ENCODE measurements around the gene FOXJ1.

GRCh38 chr17:76132574-76133338 lies 8.3 kb downstream of the FOXJ1 start:
- TF ChIP-seq JUN (IDR thresholded peaks at IDR 0.05; ENCODE audit: low read depth, low read length) (no peak), CTCF (IDR thresholded peaks at IDR 0.05; ENCODE audit: control extremely low read depth in 1 of 3, insufficient read depth in 1 of 3, low read depth in 1 of 3, low read length in 3 of 3) (peak in 2 of 3 experiments; percentile 2 to 3; a peak in 1 of 4 replicates), POLR2A (IDR thresholded peaks at IDR 0.05; ENCODE audit: control extremely low read depth in 1 of 2, low read depth in 2 of 2, low read length in 2 of 2) (no peak), EZH2 (IDR thresholded peaks at IDR 0.05; ENCODE audit: low read depth, low read length, severe bottlenecking) (no peak), RXRA (IDR thresholded peaks at IDR 0.05; ENCODE audit: insufficient read depth, low read depth, low read length) (no peak), TBP (IDR thresholded peaks at IDR 0.05; ENCODE audit: low read depth, low read length) (no peak), SUZ12 (IDR thresholded peaks at IDR 0.05; ENCODE audit: low read length) (no peak), ASH2L (IDR thresholded peaks at IDR 0.05; ENCODE audit: low read length) (peak; percentile 32), MAFK (IDR thresholded peaks at IDR 0.05; ENCODE audit: low read depth, low read length) (no peak), MAX (IDR thresholded peaks at IDR 0.05) (no peak), CHD2 (IDR thresholded peaks at IDR 0.05; ENCODE audit: low read length) (no peak)

Measured in H1 (cell line).